ENCODE data around the gene R3HDM4.

Gene R3HDM4

GRCh38 chr19:869245-870177 is 43.5 kb downstream of the R3HDM4 start:
- Histone ChIP-seq H4K20me1 (ENCODE audit: low read depth, low read length) (no peaks in the 10 kb centered on the region), H3K4me2 (ENCODE audit: low read depth, low read length, poor library complexity, severe bottlenecking) (no peak overlapping the region), H3K27me3 (ENCODE audit: low read length) (no peaks in the 10 kb centered on the region), H3K9me3 (ENCODE audit: insufficient read depth, low read length) (no peaks in the 10 kb centered on the region), H3F3A (ENCODE audit: insufficient read depth) (no peaks in the 10 kb centered on the region), H3K9ac (ENCODE audit: low read length) (no peak overlapping the region), H3K79me2 (ENCODE audit: insufficient read depth, low read length) (no peaks in the 10 kb centered on the region), H3K36me3 (ENCODE audit: low read length) (no peaks in the 10 kb centered on the region), H3K4me3 (ENCODE audit: insufficient read depth, low read length, poor library complexity, severe bottlenecking) (no peak overlapping the region), H2AFZ (ENCODE audit: low read depth, low read length, severe bottlenecking) (no peak overlapping the region), H3K9me2 (replicated peaks; ENCODE audit: insufficient read depth, low read length) (no peaks in the 10 kb centered on the region), H3K27ac (ENCODE audit: low read depth, low read length) (no peak overlapping the region)
- no peak for TF ChIP-seq EZH2phosphoT487 (conservative IDR thresholded peaks at IDR 0.05; ENCODE audit: low read length)
- no peak for TF ChIP-seq CTCF (IDR thresholded peaks at IDR 0.05; ENCODE audit: insufficient read depth, low read length, poor library complexity, severe bottlenecking)

- Histone ChIP-seq H3K27ac (ENCODE audit: low read depth, low read length) (no peak overlapping the region), H3K27me3 (ENCODE audit: low read length) (no peaks in the 10 kb centered on the region), H4K20me1 (ENCODE audit: low read depth, low read length) (no peaks in the 10 kb centered on the region), H3F3A (ENCODE audit: insufficient read depth) (no peaks in the 10 kb centered on the region), H3K9me2 (replicated peaks; ENCODE audit: insufficient read depth, low read length) (no peaks in the 10 kb centered on the region), H3K9ac (ENCODE audit: low read length) (no peak overlapping the region), H3K79me2 (ENCODE audit: insufficient read depth, low read length) (no peaks in the 10 kb centered on the region), H2AFZ (ENCODE audit: low read depth, low read length, severe bottlenecking) (no peak overlapping the region), H3K36me3 (ENCODE audit: low read length) (no peaks in the 10 kb centered on the region), H3K9me3 (ENCODE audit: insufficient read depth, low read length) (no peaks in the 10 kb centered on the region), H3K4me3 (ENCODE audit: insufficient read depth, low read length, poor library complexity, severe bottlenecking) (no peak overlapping the region), H3K4me2 (ENCODE audit: low read depth, low read length, poor library complexity, severe bottlenecking) (no peak overlapping the region)
- TF ChIP-seq EZH2phosphoT487 (conservative IDR thresholded peaks at IDR 0.05; ENCODE audit: low read length) (no peak), CTCF (IDR thresholded peaks at IDR 0.05; ENCODE audit: insufficient read depth, low read length, poor library complexity, severe bottlenecking) (no peak)
Measured at GRCh38 chr19:868458-869244, 44.4 kb downstream of the R3HDM4 start.

GRCh38 chr19:867855-868457 is 45.1 kb downstream of the R3HDM4 start:
- Histone ChIP-seq H3K9me2 (replicated peaks; ENCODE audit: insufficient read depth, low read length) (no peaks in the 10 kb centered on the region), H3K27me3 (ENCODE audit: low read length) (no peaks in the 10 kb centered on the region), H3K36me3 (ENCODE audit: low read length) (no peaks in the 10 kb centered on the region), H3K4me2 (ENCODE audit: low read depth, low read length, poor library complexity, severe bottlenecking) (no peak overlapping the region), H3K79me2 (ENCODE audit: insufficient read depth, low read length) (no peaks in the 10 kb centered on the region), H3K27ac (ENCODE audit: low read depth, low read length) (no peak overlapping the region), H3F3A (ENCODE audit: insufficient read depth) (no peaks in the 10 kb centered on the region), H4K20me1 (ENCODE audit: low read depth, low read length) (no peaks in the 10 kb centered on the region), H3K9ac (ENCODE audit: low read length) (no peak overlapping the region), H2AFZ (ENCODE audit: low read depth, low read length, severe bottlenecking) (no peak overlapping the region), H3K4me3 (ENCODE audit: insufficient read depth, low read length, poor library complexity, severe bottlenecking) (no peak overlapping the region), H3K9me3 (ENCODE audit: insufficient read depth, low read length) (no peaks in the 10 kb centered on the region)
- no peak for TF ChIP-seq CTCF (IDR thresholded peaks at IDR 0.05; ENCODE audit: insufficient read depth, low read length, poor library complexity, severe bottlenecking)
- no peak for TF ChIP-seq EZH2phosphoT487 (conservative IDR thresholded peaks at IDR 0.05; ENCODE audit: low read length)
